ENCODE measurements around the gene RNF214. TPM values are rescaled to one million over a fixed set of nuclear protein-coding genes. Genes with fewer than 3 reads are reported as not detected.

RNF214 gene
- total and polyA plus RNA-seq, 5 donors from 2014 or later, result 51.0 to 69.6 (median 54.6) TPM

GRCh38 chr11:117282956-117283355, 50.5 kb downstream of the RNF214 start:
- ATAC-seq (ENCODE audit: low read depth in 2 of 2) (no peak), DNase-seq (no peak)
- H3K27me3 ChIP-seq (ENCODE audit: control insufficient read depth, insufficient read depth, low read length), result no peaks in the 10 kb centered on the region
- peaks cover 29 to 92% (median 58%) of the 10 kb centered on the region in 4 donors for H3K4me1 Mint-ChIP-seq
- peak overlapping the region; percentile 57 to 92 (median 74) for H3K27ac Mint-ChIP-seq
- H3K4me1 ChIP-seq (ENCODE audit: control insufficient read depth, insufficient read depth, low read length, poor library complexity, severe bottlenecking), result peaks cover 67% of the 10 kb centered on the region
- H3K36me3 ChIP-seq (ENCODE audit: control insufficient read depth, insufficient read depth, low read length), result peaks cover 46% of the 10 kb centered on the region
- H3K27ac ChIP-seq (ENCODE audit: insufficient read depth, low read length, poor library complexity, severe bottlenecking), result no peak overlapping the region
- H3K9me3 Mint-ChIP-seq, result no peaks in the 10 kb centered on the region
- H3K27me3 Mint-ChIP-seq, result no peaks in the 10 kb centered on the region
- H3K9me3 ChIP-seq (ENCODE audit: control insufficient read depth in 2 of 2, low read length in 2 of 2), result no peaks in the 10 kb centered on the region
- H3K4me3 ChIP-seq (ENCODE audit: low read depth, low read length), result peak overlapping the region; percentile 95
- peak overlapping the region; percentile 72 to 93 (median 90) for H3K4me3 Mint-ChIP-seq
- H3K36me3 Mint-ChIP-seq, result peaks cover 48% of the 10 kb centered on the region

DNA sequence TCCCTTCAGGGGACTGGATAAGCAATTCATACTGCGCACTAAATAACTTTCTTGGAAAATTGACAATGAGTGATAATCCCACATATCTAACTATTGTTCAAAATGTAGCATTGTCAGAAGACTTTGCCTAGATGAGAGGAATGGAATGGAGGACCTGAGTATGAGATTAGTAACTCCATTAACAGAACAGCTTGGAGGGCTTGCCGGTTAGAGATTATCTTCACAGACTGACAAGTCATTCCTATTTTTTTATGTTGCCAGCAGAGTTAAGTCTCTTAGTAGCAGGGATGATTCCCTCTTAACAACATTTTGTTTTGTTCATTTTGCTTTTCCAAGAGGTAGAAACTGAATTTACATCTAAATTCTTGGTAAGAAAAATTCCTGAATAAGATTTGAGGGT, 51.6 kb downstream of the RNF214 start:
- H3K27ac Mint-ChIP-seq, result peak overlapping the region in 2 of 3 donors; percentile 71 to 92
- no peak for DNase-seq
- Histone ChIP-seq H3K4me3 (ENCODE audit: low read depth, low read length) (no peak overlapping the region), H3K9me3 (ENCODE audit: control insufficient read depth in 2 of 2, low read length in 2 of 2) (no peaks in the 10 kb centered on the region), H3K27me3 (ENCODE audit: control insufficient read depth, insufficient read depth, low read length) (no peaks in the 10 kb centered on the region), H3K27ac (ENCODE audit: insufficient read depth, low read length, poor library complexity, severe bottlenecking) (no peak overlapping the region), H3K4me1 (ENCODE audit: control insufficient read depth, insufficient read depth, low read length, poor library complexity, severe bottlenecking) (peaks cover 63% of the 10 kb centered on the region), H3K36me3 (ENCODE audit: control insufficient read depth, insufficient read depth, low read length) (peaks cover 48% of the 10 kb centered on the region)
- peaks cover 56% of the 10 kb centered on the region for H3K36me3 Mint-ChIP-seq
- H3K4me1 Mint-ChIP-seq, result peaks cover 26 to 92% (median 57%) of the 10 kb centered on the region in 4 donors
- no peaks in the 10 kb centered on the region for H3K9me3 Mint-ChIP-seq
- no peaks in the 10 kb centered on the region for H3K27me3 Mint-ChIP-seq
- no peak overlapping the region for H3K4me3 Mint-ChIP-seq
- ATAC-seq (ENCODE audit: low read depth in 2 of 2), result no peak

DNA sequence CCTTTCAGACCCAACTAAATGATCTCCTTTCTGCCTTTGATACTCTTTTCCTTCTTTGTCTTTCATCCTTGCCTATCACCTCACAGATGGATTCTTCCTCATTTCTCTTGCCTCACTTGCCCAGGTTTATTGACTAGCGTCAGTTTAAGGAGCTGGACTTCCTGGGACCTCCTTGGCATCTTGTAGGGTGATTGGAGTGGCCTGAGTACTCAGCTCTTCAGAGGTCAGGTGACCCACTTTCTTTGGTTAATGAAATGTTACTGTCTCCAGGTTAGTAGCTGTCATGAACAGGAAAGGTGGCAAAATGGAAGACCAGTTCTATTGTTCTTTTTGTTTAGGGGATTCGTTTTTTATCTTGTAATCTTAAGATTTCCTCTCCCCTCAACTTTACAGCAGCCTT, 54.1 kb downstream of the RNF214 start:
- H3K36me3 ChIP-seq (ENCODE audit: control insufficient read depth, insufficient read depth, low read length), result peaks cover 60% of the 10 kb centered on the region
- peaks cover 39% of the 10 kb centered on the region for H3K4me1 ChIP-seq (ENCODE audit: control insufficient read depth, insufficient read depth, low read length, poor library complexity, severe bottlenecking)
- no peaks in the 10 kb centered on the region for H3K9me3 ChIP-seq (ENCODE audit: control insufficient read depth in 2 of 2, low read length in 2 of 2)
- peaks cover 67% of the 10 kb centered on the region for H3K36me3 Mint-ChIP-seq
- H3K4me3 Mint-ChIP-seq, result peak overlapping the region in 2 of 4 donors; percentile 4 to 38
- H3K27me3 Mint-ChIP-seq, result no peaks in the 10 kb centered on the region
- peak overlapping the region; percentile 39 for H3K27ac ChIP-seq (ENCODE audit: insufficient read depth, low read length, poor library complexity, severe bottlenecking)
- no peak for ATAC-seq (ENCODE audit: low read depth in 2 of 2)
- DNase-seq, result no peak
- H3K4me1 Mint-ChIP-seq, result peaks cover 18 to 69% (median 42%) of the 10 kb centered on the region in 4 donors
- H3K27me3 ChIP-seq (ENCODE audit: control insufficient read depth, insufficient read depth, low read length), result no peaks in the 10 kb centered on the region
- H3K27ac Mint-ChIP-seq, result peak overlapping the region; percentile 64 to 84 (median 83)
- H3K9me3 Mint-ChIP-seq, result no peaks in the 10 kb centered on the region
- H3K4me3 ChIP-seq (ENCODE audit: low read depth, low read length), result no peak overlapping the region

- Mint-ChIP-seq H3K27ac (peak overlapping the region; percentile 82 to 89 (median 84)), H3K4me1 (peaks cover 23 to 58% (median 32%) of the 10 kb centered on the region in 4 donors), H3K36me3 (peaks cover 59% of the 10 kb centered on the region), H3K9me3 (no peaks in the 10 kb centered on the region), H3K27me3 (no peaks in the 10 kb centered on the region), H3K4me3 (peak overlapping the region in 3 of 4 donors; percentile 4 to 59 (median 55))
- H3K36me3 ChIP-seq (ENCODE audit: control insufficient read depth, insufficient read depth, low read length), result peaks cover 55% of the 10 kb centered on the region
- no peaks in the 10 kb centered on the region for H3K27me3 ChIP-seq (ENCODE audit: control insufficient read depth, insufficient read depth, low read length)
- H3K4me3 ChIP-seq (ENCODE audit: low read depth, low read length), result peak overlapping the region; percentile 55
- DNase-seq (no peak), ATAC-seq (ENCODE audit: low read depth in 2 of 2) (no peak)
- H3K9me3 ChIP-seq (ENCODE audit: control insufficient read depth in 2 of 2, low read length in 2 of 2), result no peaks in the 10 kb centered on the region
- peak overlapping the region; percentile 28 for H3K27ac ChIP-seq (ENCODE audit: insufficient read depth, low read length, poor library complexity, severe bottlenecking)
- peaks cover 28% of the 10 kb centered on the region for H3K4me1 ChIP-seq (ENCODE audit: control insufficient read depth, insufficient read depth, low read length, poor library complexity, severe bottlenecking)
Measured at GRCh38 chr11:117287668-117288067, 55.2 kb downstream of the RNF214 start.

DNA sequence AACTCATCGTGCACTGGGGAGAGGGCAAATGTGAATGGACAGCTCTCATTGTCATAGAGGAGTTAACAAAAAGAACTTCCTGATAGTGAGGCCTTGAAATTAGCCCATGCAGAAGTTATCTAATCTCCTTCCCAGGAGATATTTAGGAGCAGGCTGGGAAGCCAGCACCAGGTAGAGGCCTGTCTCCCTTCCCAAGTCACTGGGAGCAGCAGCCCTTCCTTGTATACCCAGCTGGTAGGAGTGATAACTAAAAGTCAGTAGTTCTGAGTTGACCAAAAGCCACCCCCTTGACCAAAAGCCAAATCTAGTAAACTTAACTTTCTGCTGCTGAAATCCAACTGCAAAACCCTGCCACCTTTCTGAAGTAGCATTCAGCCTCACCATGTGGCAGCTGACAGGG, 57.3 kb downstream of the RNF214 start:
- no peak for DNase-seq
- Mint-ChIP-seq H3K4me3 (no peak overlapping the region), H3K4me1 (peaks cover 22 to 42% (median 26%) of the 10 kb centered on the region in 4 donors), H3K27ac (peak overlapping the region in 2 of 3 donors; percentile 29 to 84), H3K27me3 (no peaks in the 10 kb centered on the region), H3K9me3 (no peaks in the 10 kb centered on the region), H3K36me3 (peaks cover 48% of the 10 kb centered on the region)
- H3K27me3 ChIP-seq (ENCODE audit: control insufficient read depth, insufficient read depth, low read length), result no peaks in the 10 kb centered on the region
- H3K9me3 ChIP-seq (ENCODE audit: control insufficient read depth in 2 of 2, low read length in 2 of 2), result no peaks in the 10 kb centered on the region
- peaks cover 24% of the 10 kb centered on the region for H3K4me1 ChIP-seq (ENCODE audit: control insufficient read depth, insufficient read depth, low read length, poor library complexity, severe bottlenecking)
- no peak overlapping the region for H3K4me3 ChIP-seq (ENCODE audit: low read depth, low read length)
- H3K36me3 ChIP-seq (ENCODE audit: control insufficient read depth, insufficient read depth, low read length), result peaks cover 36% of the 10 kb centered on the region
- no peak for ATAC-seq (ENCODE audit: low read depth in 2 of 2)
- H3K27ac ChIP-seq (ENCODE audit: insufficient read depth, low read length, poor library complexity, severe bottlenecking), result no peak overlapping the region

- H3K27me3 Mint-ChIP-seq, result no peaks in the 10 kb centered on the region
- Histone ChIP-seq H3K27ac (ENCODE audit: insufficient read depth, low read length, poor library complexity, severe bottlenecking) (no peak within 1 kb of the TSS), H3K27me3 (ENCODE audit: control insufficient read depth, insufficient read depth, low read length) (no peaks in the 10 kb centered on the region), H3K4me3 (ENCODE audit: low read depth, low read length) (no peak within 1 kb of the TSS), H3K36me3 (ENCODE audit: control insufficient read depth, insufficient read depth, low read length) (peaks cover 25% of the 10 kb centered on the region), H3K9me3 (ENCODE audit: control insufficient read depth in 2 of 2, low read length in 2 of 2) (no peaks in the 10 kb centered on the region), H3K4me1 (ENCODE audit: control insufficient read depth, insufficient read depth, low read length, poor library complexity, severe bottlenecking) (peaks cover 24% of the 10 kb centered on the region)
- DNase-seq (no peak), ATAC-seq (ENCODE audit: low read depth in 2 of 2) (no peak)
- H3K27ac Mint-ChIP-seq, result peak within 1 kb of the TSS; percentile 29 to 84 (median 71)
- no peak within 1 kb of the TSS for H3K4me3 Mint-ChIP-seq
- peaks cover 43% of the 10 kb centered on the region for H3K36me3 Mint-ChIP-seq
- no peaks in the 10 kb centered on the region for H3K9me3 Mint-ChIP-seq
- peaks cover 19 to 33% (median 24%) of the 10 kb centered on the region in 4 donors for H3K4me1 Mint-ChIP-seq
Measured at GRCh38 chr11:117290809-117291396, 58.4 kb downstream of the RNF214 start, which contains the start of gene BACE1-AS. Gene BACE1-AS, plus strand, starts transcription at chr11:117291346.

- no peak for DNase-seq
- Histone ChIP-seq H3K4me3 (ENCODE audit: low read depth, low read length) (no peak overlapping the region), H3K4me1 (ENCODE audit: control insufficient read depth, insufficient read depth, low read length, poor library complexity, severe bottlenecking) (peaks cover 8% of the 10 kb centered on the region), H3K27me3 (ENCODE audit: control insufficient read depth, insufficient read depth, low read length) (no peaks in the 10 kb centered on the region), H3K36me3 (ENCODE audit: control insufficient read depth, insufficient read depth, low read length) (peaks cover 14% of the 10 kb centered on the region), H3K27ac (ENCODE audit: insufficient read depth, low read length, poor library complexity, severe bottlenecking) (no peak overlapping the region), H3K9me3 (ENCODE audit: control insufficient read depth in 2 of 2, low read length in 2 of 2) (no peaks in the 10 kb centered on the region)
- no peaks in the 10 kb centered on the region for H3K9me3 Mint-ChIP-seq
- no peak for ATAC-seq (ENCODE audit: low read depth in 2 of 2)
- no peaks in the 10 kb centered on the region for H3K27me3 Mint-ChIP-seq
- peaks cover 5 to 16% (median 10%) of the 10 kb centered on the region in 4 donors for H3K4me1 Mint-ChIP-seq
- H3K27ac Mint-ChIP-seq, result peak overlapping the region in 2 of 3 donors; percentile 2 to 20
- H3K36me3 Mint-ChIP-seq, result peaks cover 36% of the 10 kb centered on the region
- H3K4me3 Mint-ChIP-seq, result no peak overlapping the region
Measured at GRCh38 chr11:117292616-117293015, 60.1 kb downstream of the RNF214 start.
